ENCODE data around the gene MICAL3.
"Not testable (repeated sequence)": the region's sequence is repeated elsewhere in the genome, so short reads cannot be mapped to it uniquely, and the experiment has no call there.

The MICAL3 gene

DNA sequence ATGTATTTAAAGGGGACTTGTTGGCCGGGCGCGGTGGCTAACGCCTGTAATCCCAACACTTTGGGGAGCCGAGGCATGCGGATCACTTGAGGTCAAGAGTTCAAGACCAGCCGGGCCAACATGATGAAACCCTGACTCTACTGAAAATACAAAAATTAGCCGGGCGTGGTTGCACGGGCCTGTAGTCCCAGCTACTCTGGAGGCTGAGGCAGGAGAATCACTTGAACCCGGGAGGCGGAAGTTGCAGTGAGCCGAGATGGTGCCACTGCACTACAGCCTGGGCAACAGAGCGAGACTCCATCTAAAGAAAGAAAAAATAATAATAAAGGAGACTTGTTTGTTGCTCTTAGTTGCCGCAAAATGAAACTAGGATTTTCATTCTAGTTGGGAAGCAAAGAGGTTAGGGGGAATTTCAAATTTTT, 22.5 kb downstream of the MICAL3 start:
- peak overlapping the region; percentile 51 to 91 (median 85) for H3K4me3 ChIP-seq
- H3K27ac ChIP-seq: peak overlapping the region in 19 of 21 experiments; percentile 71 to 97 (median 90)

DNA sequence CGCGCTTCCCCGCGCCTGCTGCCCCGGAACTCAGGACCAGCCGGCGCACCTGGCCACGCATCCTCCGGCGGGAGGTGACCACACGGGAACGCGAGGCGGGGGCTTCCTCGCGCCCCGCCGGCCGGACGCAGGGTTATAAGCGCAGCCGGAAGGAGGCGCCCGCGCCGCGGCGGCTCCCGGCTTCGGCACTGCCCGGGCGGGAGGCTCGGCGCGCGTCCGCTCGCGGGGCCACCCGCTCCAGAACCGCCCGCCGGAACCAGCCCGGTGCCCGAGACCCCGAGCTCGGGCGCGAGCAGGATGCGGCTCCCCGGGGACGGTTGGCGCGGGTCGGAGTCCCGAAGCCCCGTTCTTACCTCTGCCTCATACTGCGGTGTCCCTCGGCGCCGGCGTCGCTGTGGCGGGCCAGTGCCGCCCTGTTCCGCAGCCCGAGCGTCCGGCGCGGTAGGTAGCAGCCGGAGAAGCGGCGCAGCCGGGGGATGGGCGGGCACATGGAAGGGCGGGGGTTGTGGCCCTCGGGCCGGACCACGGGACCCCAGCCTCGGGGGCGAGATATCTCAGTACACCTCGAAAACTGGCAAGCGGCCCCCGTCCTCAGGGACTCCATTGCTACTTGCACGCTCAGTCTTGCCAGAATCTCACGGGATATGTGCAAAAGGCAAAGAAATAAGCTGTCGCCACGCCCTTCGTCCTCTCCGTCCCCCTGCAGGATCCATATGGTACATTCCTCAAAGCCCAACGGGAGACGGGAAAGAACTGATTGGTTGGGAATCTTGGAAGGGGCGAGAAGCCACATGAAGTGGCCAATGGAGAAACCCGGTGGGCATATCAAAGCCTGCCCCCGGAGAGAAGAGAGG, 23.1 kb downstream of the MICAL3 start:
- Histone ChIP-seq H3K4me3 (peak overlapping the region; percentile 51 to 91 (median 85)), H3K27ac (peak overlapping the region; percentile 54 to 97 (median 89))

DNA sequence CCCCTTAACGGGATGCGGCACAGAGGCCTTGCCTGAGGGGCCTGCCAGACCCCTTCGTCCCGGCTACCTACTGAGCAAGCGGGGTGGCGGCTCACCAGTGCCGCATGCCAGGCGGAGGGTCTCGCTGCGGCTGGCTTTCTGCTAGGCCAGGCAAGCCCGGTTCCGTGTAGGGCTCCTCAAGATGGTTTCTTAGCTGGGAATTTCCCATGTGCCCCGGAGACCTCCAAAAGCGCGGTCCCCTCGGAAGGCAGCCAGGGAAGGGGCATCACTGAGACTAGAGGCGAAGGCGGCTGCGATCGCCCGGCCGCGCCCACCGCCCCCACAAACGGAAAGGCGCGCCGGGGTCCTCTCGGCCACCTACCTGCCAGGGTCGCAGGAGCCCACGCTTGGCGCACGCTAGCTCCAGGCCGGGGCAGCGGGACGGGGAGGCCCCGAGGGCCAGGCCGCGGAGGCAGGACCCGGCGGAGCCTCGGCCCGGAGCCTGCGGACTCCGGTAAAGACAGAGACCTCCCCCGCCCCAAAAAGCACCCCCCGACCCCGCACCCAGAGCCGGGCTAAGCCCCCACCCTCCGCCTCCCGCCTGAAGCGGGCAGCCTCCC, 23.8 kb downstream of the MICAL3 start:
- H3K4me3 ChIP-seq: peak overlapping the region; percentile 51 to 91 (median 85)
- H3K27ac ChIP-seq: peak overlapping the region; percentile 54 to 97 (median 89)

DNA sequence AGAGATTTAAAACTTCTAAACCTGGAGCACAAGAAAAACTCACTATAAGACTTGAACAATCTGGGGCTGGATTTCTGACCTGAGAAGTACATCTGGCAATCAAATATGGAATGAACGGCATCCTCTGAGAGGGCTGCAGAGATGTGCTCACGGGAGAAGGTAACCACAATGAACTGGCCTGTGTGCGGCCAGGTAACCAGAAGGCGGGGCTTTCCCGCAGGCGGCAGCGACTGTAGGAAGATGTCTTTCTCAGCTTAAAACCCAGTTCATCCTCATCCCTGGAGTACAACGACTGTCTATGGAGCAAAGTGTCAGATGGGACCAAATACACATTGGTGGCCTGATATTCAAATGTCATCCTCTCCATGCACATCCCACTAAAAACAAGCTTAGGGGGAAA, 24.5 kb downstream of the MICAL3 start:
- Histone ChIP-seq H3K27ac (peak overlapping the region in 4 of 21 experiments; percentile 83 to 95 (median 90)), H3K4me3 (peak overlapping the region in 5 of 7 experiments; percentile 62 to 91 (median 88))

DNA sequence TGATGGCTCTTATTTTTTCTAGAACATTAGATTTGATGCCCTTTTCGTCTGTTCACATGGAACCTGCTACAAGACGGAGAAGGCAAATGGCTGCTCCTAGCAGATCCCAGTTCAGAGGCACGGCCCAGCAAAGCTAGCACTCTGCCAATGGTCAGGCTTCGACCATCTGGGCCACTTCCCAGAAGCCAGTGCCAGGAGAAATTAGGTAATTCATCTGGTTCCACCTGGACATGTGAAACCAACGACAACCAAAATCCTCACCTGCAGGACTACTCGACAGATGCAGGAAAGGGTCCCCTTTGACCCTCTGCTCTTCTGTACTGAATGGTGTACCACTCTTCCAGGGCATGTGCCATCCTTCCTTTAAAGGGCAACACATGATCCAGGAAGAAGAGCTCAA, 25.4 kb downstream of the MICAL3 start:
- H3K4me3 ChIP-seq: no peak overlapping the region
- H3K27ac ChIP-seq: no peak overlapping the region

DNA sequence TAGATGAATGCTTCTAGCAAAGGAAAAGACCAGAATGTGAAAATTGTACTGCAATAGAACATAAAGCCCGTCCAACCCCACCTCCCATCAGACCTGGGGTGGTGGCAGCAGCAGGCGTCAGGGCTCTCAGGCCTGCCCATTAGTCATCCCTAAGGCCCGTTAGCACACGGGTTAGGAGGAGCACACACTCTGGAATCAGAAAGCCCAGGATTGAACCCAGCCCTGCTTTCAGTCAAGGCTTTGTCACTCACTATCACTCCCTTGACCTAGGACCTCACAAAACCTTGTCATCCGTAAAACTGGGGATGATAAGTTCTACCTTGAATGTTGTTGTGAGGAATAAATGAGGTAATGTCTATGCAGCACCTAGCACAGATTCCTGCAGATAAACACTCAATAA, 26.9 kb downstream of the MICAL3 start:
- H3K27ac ChIP-seq: peak overlapping the region in 4 of 21 experiments; percentile 17 to 46 (median 26)

DNA sequence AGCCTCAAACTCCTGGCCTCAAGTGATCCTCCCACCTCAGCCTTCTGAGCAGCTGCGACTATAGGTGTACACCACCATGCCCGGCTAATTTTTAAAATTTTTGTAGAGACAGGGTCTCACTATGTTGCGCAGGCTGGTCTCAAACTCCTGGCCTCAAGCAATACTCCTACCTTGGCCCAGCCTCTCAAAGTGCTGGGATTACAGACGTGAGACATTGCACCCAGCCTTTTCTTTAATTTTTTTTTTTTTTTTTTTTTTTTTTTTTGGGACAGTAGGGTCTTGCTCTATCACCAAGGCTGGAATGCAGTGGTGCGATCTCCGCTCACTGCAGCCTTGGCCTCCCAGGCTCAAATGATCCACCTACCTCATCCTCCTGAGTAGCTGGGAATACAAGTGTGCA, 29.1 kb downstream of the MICAL3 start:
- H3K4me3 ChIP-seq, H3K27ac ChIP-seq: not testable (repeated sequence)

More for the DNA sequence above, 26.9 kb downstream of the MICAL3 start:
- no peak overlapping the region for H3K4me3 ChIP-seq

DNA sequence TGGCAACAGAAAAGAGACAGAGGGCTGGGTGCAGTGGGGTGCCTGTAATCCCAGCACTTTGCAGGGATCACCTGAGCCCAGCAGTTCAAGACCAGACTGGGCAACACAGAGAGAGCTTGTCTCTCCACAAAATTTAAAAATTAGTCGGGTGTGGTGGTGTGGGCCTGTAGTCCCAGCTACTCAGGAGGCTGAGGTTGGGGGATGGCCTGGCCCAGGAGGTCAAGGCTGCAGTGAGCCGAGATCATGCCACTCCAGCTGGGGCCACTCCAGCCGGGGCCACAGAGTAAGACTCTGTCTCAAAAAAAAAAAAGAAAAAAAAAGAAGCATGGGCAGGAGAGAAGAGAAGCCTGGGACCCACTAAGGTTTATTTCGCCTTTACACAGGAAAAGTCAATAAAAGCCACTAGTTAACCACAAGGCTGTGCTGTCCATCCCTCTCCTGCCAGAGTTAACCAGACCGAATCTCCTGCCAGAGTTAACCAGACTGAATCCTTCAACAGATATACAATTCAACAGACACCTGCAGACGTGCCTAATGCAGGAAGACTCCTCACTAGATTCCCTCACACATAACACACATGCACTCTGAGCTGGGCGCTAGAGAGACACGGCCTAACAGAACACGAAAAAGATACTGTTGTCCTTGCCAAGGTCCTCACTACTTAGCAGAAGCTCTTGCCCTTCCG, 29.8 kb downstream of the MICAL3 start:
- no peak overlapping the region for H3K27ac ChIP-seq

DNA sequence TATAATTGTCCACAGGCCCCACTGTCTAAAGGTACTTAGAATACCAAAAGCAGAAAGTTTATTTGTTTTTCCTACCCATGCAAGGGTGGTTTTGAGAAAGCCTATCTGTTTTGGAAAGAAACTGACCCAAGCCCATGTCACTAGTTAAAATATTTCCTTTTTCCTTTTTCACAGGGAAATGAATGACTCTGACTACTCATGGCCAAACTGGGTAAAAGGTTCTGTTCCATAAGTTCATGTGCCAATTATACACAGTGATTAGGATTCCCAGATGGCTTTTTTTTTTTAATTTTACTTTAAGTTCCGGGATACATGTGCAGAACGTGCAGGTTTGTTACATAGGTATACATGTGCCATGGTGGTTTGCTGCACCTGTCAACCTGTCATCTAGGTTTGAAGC, 31.4 kb downstream of the MICAL3 start:
- not testable (repeated sequence) for H3K27ac ChIP-seq

More for the DNA sequence above, 29.8 kb downstream of the MICAL3 start:
- H3K4me3 ChIP-seq: no peak overlapping the region

DNA sequence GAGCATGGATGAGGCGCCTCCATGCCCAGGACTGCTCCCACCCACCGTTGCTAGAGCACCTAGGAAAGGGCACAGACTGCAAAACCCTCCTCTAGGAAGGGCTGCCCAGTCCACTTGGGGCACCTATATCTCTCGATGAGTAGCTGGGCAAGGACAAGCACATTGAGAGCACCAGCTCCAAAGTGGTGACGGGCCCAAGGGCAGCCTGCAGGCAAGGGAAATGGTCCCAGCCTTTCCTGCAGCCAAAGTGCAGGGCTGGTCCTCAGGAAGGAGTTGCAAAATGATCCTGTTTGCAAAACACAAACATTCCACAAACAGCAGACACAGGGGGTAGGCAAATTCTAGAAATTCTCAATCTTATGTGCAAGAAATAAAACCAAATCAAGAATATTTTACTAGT, 32.4 kb downstream of the MICAL3 start:
- not testable (repeated sequence) for H3K27ac ChIP-seq, H3K4me3 ChIP-seq

More for the DNA sequence above, 31.4 kb downstream of the MICAL3 start:
- not testable (repeated sequence) for H3K4me3 ChIP-seq

DNA sequence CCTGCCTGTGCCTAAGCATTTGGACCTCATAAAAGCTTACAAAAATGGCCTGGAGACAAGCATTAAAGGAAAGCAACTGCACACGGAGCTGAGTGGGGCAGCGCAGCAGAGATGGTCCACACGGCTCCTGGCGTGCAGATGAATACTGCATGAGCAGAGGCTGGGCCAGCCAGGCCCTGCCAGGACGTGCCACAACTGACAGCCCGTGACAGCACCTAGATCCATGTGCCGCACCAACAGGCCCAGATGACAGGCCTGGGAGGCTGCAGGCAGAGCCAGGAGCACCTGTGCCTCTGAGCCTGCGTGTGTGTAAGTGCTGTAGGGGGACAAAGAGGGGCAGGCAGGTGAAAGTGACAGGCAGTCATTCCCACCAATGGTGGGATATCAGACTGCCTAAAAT, 33.4 kb downstream of the MICAL3 start:
- Histone ChIP-seq H3K4me3 (no peak overlapping the region), H3K27ac (no peak overlapping the region)

DNA sequence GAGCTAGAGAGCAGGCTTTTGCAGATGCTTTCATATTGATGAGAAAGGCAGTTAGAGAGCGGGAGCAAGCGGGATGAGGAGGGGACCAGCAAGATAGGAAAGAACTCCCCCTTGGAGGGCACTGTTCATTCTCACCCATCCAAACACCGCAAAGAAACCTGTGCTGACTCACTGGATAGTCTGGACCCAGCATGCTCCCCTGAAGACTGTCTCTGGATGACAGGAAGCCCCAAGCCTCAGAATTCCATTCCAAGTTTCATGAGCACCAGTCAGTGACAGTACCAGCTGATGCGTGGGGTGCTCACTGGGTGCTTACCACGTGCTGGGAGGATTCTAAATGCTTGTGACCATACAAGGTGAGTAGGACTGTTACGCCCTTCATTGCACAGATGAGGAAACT, 34.2 kb downstream of the MICAL3 start:
- no peak overlapping the region for H3K27ac ChIP-seq

DNA sequence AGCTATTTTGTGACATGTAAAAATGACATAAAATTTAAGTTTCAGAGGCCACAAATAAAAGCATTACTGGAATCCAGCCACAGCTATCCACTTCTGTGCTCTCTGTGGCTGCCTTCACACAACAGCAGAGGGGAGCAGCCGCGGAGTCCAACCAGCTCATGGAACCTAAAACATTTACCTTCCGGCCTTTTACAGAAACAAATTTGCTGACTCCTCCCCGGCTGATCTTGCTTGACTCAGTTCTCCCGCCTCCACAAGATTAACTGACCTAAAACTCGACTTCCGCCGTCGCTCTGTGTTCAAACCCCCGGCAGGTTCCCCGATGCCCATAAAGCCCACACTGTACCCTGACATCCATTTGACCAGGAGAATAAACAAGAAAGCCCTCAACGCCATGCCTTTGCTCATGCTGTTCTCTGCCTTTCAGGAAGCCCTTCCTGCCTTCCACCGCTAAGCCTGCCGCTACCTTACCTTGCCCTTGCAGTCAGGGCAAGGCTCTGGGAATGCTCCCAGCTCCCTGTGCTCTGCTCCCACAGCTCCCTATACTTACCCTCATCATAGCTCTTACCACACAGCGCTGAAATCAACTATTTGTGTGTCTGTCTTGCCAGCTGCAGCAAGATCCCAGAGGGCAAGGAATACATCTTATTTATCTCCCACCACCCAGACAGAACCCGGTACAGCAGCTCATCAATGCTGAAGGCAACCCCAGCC, 35.4 kb downstream of the MICAL3 start:
- Histone ChIP-seq H3K27ac (no peak overlapping the region), H3K4me3 (no peak overlapping the region)

More for the DNA sequence above, 34.2 kb downstream of the MICAL3 start:
- no peak overlapping the region for H3K4me3 ChIP-seq

DNA sequence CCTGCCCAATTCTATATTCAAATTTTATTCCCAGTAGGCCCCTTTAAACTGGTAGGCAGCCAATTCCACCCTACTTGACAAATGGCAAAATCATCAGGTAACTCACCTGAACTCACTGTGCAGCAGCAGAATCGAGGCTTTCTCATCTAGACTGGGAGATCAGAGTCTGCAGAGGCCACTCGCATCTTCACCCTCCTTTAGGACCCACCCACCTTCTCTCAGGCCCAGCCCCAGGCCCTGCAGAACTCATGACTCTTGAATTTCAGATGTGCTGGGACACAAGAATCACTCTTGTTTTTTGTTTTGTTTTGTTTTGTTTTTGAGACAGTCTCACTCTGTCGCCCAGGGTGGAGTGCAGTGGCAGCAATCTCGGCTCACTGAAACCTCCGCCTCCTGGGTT, 38.8 kb downstream of the MICAL3 start:
- H3K27ac ChIP-seq: no peak overlapping the region
- no peak overlapping the region for H3K4me3 ChIP-seq

DNA sequence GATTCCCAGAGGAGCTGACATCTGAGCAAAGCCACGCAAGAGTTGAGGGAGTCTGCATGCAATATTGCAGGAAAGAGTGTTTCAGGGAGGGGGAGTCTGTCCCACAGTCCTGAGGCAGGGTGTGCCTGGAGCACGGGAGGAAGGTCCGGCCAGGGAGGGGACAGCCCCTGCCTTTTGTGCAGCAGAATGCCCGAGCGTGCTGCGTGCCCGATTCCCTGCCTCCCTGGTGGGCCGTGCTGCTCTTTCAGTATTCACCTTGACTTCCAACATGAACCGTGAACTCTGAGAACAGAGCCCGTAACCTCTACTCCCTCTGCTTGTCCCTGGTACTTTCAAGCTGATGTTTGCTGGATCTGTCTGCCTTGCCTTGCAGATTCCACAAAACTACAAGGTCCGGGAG, 39.3 kb downstream of the MICAL3 start:
- not testable (repeated sequence) for H3K27ac ChIP-seq

DNA sequence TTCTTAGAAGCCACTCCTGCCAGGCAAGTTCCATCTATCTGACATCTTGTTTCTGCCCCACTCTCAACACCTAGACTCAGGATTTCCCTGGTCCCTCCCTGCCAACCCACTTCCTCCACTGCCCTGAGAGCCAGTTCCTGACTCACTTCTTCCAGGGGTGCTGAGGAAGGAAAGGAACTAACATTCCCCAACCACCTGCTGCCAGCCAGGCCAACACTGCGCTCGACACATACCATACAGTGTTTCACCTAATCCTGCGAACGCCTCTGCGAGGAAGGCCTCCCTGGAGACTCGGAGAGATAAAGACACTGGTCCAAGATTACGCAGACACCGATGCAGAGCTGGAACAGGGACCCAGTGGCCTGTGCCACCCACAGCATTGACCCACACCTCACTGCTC, 40.2 kb downstream of the MICAL3 start:
- no peak overlapping the region for H3K4me3 ChIP-seq
- H3K27ac ChIP-seq: no peak overlapping the region

More for the DNA sequence above, 39.3 kb downstream of the MICAL3 start:
- H3K4me3 ChIP-seq: not testable (repeated sequence)

DNA sequence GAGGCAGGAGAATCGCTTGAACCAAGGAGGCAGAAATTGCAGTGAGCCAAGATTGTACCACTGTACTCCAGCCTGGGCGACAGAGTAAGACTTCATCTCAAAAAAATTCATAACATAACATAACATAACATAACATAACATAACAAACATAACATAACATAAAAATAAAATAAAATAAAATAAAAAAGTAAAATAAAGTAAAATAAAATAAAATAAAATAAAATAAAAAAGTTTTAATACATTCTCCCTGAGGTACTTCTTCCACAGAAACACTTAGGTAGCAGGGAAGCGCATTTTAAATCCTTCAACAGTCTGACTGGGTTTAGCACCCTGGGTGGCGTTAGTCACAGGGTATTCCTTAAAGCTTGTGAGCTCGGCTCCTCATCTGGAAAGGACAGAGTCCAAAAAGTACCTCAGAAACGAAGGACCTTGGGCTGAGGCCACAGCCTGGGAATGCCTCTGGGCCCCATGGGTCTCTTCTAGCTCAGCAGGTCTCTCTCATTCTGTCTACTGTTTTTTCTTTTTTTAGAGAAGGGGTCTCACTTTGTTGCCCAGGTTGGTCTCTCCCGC, 41.7 kb downstream of the MICAL3 start:
- no peak overlapping the region for H3K4me3 ChIP-seq
- no peak overlapping the region for H3K27ac ChIP-seq

DNA sequence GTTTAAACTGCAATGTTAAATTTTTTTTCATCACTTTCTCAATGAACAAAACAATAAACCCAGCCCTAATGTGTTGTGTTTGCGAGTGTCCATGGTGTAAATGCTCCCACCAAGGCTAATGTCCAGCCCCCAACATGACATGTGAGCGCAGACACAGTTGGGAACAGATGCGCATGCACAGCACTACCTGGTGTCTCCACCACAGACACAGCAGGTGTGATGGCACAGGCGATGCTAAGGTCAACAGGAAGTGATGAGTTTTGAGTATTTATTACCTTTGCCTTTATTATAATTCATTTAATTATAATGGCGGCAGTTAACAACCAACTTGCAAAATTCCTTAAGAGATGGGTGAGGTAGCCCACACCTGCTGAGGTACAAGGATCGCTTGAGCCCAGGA, 42.9 kb downstream of the MICAL3 start:
- Histone ChIP-seq H3K27ac (no peak overlapping the region), H3K4me3 (no peak overlapping the region)

DNA sequence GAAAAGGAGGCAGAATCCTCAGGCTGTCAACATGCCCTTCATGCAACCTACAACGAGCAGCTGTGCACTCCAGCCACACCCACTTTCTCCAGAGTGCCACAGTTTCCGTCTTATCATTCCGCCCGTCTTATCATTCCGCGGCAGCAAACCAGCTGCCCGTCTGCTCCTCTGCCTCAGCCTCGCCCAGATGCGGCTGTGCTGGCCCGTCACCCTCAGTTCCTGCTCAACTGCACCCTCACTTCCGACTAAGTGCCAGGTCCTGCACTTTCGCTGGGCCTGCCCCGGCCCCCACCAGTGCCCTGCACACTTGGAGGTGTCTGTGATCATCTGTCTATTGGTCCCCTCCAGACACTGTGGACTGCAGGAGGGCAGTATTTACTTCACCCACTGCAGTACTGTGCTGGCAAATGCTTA, 43.7 kb downstream of the MICAL3 start:
- H3K4me3 ChIP-seq: no peak overlapping the region

More for the DNA sequence above, 43.7 kb downstream of the MICAL3 start:
- peak overlapping the region in 5 of 21 experiments; percentile 3 to 53 (median 37) for H3K27ac ChIP-seq
